PC-9 (cell line): ENCODE results near the gene QRICH2.
"Not testable (repeated sequence)": the region's sequence is repeated elsewhere in the genome, so short reads cannot be mapped to it uniquely, and the experiment has no call there.

Source experiments
- EZH2 ChIP-seq: fragments of 200-600 bp; sonication (generic); IDR thresholded peaks from 2 replicates; pipeline ENCODE4 v1.8.0; 2017; ENCODE audit warnings: antibody characterized with exemption, low read depth
- TF ChIP-seq, protein P1 (sequence below): fragments of 200-600 bp; sonication (generic); conservative IDR thresholded peaks from 2 replicates; pipeline ENCODE4 v1.6.1; 2017; ENCODE audit warnings: mixed run types, antibody characterized with exemption, mild to moderate bottlenecking, moderate library complexity

DNA sequence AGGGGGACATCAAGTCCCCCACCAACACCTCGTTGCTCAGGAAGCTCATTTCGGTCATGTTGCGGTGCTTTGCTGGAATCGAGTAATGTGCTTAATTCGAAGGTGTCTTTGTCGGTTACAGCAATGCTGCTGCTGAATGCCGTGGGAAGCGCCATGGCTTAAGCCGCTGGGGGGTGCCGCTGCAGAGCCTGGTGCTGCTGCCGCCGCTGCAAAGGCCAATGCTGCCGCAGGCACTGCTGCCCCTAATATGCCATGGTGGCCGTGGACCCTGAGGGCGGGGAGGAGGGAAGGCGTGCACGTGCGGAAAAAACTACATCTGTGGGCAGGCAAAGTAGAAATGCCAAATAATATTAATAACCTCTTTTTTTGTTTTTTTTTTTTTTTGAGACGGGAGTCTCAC, 81.3 kb downstream of the QRICH2 start:
- TF ChIP-seq, protein P1, sequence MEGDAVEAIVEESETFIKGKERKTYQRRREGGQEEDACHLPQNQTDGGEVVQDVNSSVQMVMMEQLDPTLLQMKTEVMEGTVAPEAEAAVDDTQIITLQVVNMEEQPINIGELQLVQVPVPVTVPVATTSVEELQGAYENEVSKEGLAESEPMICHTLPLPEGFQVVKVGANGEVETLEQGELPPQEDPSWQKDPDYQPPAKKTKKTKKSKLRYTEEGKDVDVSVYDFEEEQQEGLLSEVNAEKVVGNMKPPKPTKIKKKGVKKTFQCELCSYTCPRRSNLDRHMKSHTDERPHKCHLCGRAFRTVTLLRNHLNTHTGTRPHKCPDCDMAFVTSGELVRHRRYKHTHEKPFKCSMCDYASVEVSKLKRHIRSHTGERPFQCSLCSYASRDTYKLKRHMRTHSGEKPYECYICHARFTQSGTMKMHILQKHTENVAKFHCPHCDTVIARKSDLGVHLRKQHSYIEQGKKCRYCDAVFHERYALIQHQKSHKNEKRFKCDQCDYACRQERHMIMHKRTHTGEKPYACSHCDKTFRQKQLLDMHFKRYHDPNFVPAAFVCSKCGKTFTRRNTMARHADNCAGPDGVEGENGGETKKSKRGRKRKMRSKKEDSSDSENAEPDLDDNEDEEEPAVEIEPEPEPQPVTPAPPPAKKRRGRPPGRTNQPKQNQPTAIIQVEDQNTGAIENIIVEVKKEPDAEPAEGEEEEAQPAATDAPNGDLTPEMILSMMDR = not testable (repeated sequence)
- not testable (repeated sequence) for TF ChIP-seq EZH2
